B cell (primary cell): Measurements from ENCODE around the gene FER. TPM values are rescaled to one million over a fixed set of nuclear protein-coding genes. Genes with fewer than 3 reads are reported as not detected.

Source experiments
- ATAC-seq: fragments of 200-7000 bp; cut with Tn5 transposase; one replicate; pipeline ENCODE4 v1.10.0; 2021; ENCODE audit warnings: low read depth, mild to moderate bottlenecking, moderate number of reproducible peaks, moderate library complexity
- CTCF ChIA-PET: fragments of 350-600 bp; sonication (Branson Sonifier 250); formaldehyde crosslinking; loops from one replicate; lab custom pipeline; 2021; ENCODE audit warnings: antibody characterized with exemption, inconsistent platforms; lab: Charles Lee
- POLR2A ChIA-PET: fragments of 350-600 bp; sonication (Branson Sonifier 250); formaldehyde crosslinking; loops from one replicate; lab custom pipeline; 2021; ENCODE audit warnings: antibody characterized with exemption; lab: Charles Lee
- DNase-seq: peaks from one replicate; pipeline ENCODE4 v3.0.0; 2013
- H2AFZ ChIP-seq: 2 replicates; pipeline ENCODE4 v1.6.1; 2012; ENCODE audit warnings: mild to moderate bottlenecking, low read depth, low read length; ENCODE audit not compliant: insufficient read depth, poor library complexity, severe bottlenecking
- H3K27ac ChIP-seq, 2 donors: 1 replicate in 1 of 2; 2 replicates in 1 of 2; pipeline ENCODE4 v1.5.1; 2012 to 2013; ENCODE audit warnings: low read length in 2 of 2, mild to moderate bottlenecking in 2 of 2, moderate library complexity in 1 of 2
- H3K27me3 ChIP-seq, 4 experiments: fragments of 200-600 bp in 1 of 4; sonication (generic) in 1 of 4; replicated peaks in 1 of 4; 1 replicate in 2 of 4; 2 replicates in 2 of 4; pipeline versions ENCODE4 v1.6.1 to v1.7.0; 2013 to 2016; ENCODE audit warnings: low read length in 3 of 4, mild to moderate bottlenecking in 2 of 4, mixed read lengths in 1 of 4, moderate library complexity in 1 of 4; ENCODE audit not compliant: insufficient read depth in 4 of 4, control insufficient read depth in 3 of 4; ENCODE audit errors: control extremely low read depth in 1 of 4
- H3K36me3 ChIP-seq, 2 experiments: replicated peaks in 1 of 2; 1 replicate in 1 of 2; 2 replicates in 1 of 2; pipeline versions ENCODE4 v1.6.1 to v1.7.1; 2013; ENCODE audit warnings: low read length in 1 of 2; ENCODE audit not compliant: insufficient read depth in 2 of 2, control insufficient read depth in 1 of 2; ENCODE audit errors: control extremely low read depth in 1 of 2, extremely low read depth in 1 of 2
- H3K4me1 ChIP-seq, 2 donors: fragments of 200-600 bp in 1 of 2; sonication (generic) in 1 of 2; 1 replicate in 1 of 2; 2 replicates in 1 of 2; pipeline versions ENCODE4 v1.5.1 to v1.6.1; 2013 to 2017; ENCODE audit warnings: low read length in 2 of 2; ENCODE audit not compliant: control insufficient read depth in 2 of 2, insufficient read depth in 2 of 2
- H3K4me2 ChIP-seq: replicated peaks from 2 replicates; pipeline ENCODE3; 2012; ENCODE audit warnings: mild to moderate bottlenecking, low read depth, low read length; ENCODE audit not compliant: poor library complexity, severe bottlenecking
- H3K4me3 ChIP-seq, 5 experiments: fragments of 200-600 bp in 1 of 5; sonication (generic) in 1 of 5; 1 replicate in 3 of 5; 2 replicates in 2 of 5; pipeline versions ENCODE4 v1.5.1 to v1.7.0; 2011 to 2016; ENCODE audit warnings: low read length in 4 of 5, mild to moderate bottlenecking in 4 of 5, low read depth in 2 of 5, control low read depth in 1 of 5, moderate library complexity in 1 of 5; ENCODE audit not compliant: insufficient read depth in 1 of 5; ENCODE audit errors: control extremely low read depth in 1 of 5, extremely low read depth in 1 of 5
- H3K79me2 ChIP-seq: fragments of 200-600 bp; sonication (generic); one replicate; pipeline ENCODE4 v1.6.0; 2016; ENCODE audit warnings: low read length; ENCODE audit not compliant: control insufficient read depth, insufficient read depth
- H3K9ac ChIP-seq: fragments of 200-600 bp; sonication (generic); 2 replicates; pipeline ENCODE4 v1.6.1; 2017; ENCODE audit warnings: mild to moderate bottlenecking, low read length, moderate library complexity
- H3K9me3 ChIP-seq, 3 donors: one replicate each; pipeline versions ENCODE4 v1.6.1 to v1.7.1; 2013; ENCODE audit warnings: low read length in 2 of 3; ENCODE audit not compliant: control insufficient read depth in 2 of 3, insufficient read depth in 1 of 3; ENCODE audit errors: control extremely low read depth in 1 of 3
- H4K20me1 ChIP-seq: 2 replicates; pipeline ENCODE4 v1.6.0; 2012; ENCODE audit warnings: mild to moderate bottlenecking, low read length; ENCODE audit not compliant: insufficient read depth, control insufficient read depth, poor library complexity, severe bottlenecking
- H3K27ac Mint-ChIP-seq: one replicate; pipeline ENCODE4 v1.8.0; 2021; ENCODE audit warnings: mixed read lengths
- H3K27me3 Mint-ChIP-seq: one replicate; pipeline ENCODE4 v1.8.0; 2021; ENCODE audit warnings: mixed read lengths
- H3K4me1 Mint-ChIP-seq: one replicate; pipeline ENCODE4 v1.8.0; 2021; ENCODE audit warnings: mixed read lengths
- H3K4me3 Mint-ChIP-seq: one replicate; pipeline ENCODE4 v1.8.0; 2021; ENCODE audit warnings: mixed read lengths
- H3K9me3 Mint-ChIP-seq: one replicate; pipeline ENCODE4 v1.8.0; 2022; ENCODE audit warnings: mixed read lengths; ENCODE audit not compliant: insufficient read depth
- CTCF ChIP-seq: fragments of 200-600 bp; IDR thresholded peaks from one replicate; pipeline ENCODE4 v1.8.0; 2022; ENCODE audit warnings: antibody characterized with exemption, mild to moderate bottlenecking
- EZH2 ChIP-seq: IDR thresholded peaks from 2 replicates; pipeline ENCODE4 v1.6.1; 2012; ENCODE audit warnings: borderline replicate concordance, low read depth, mild to moderate bottlenecking, moderate library complexity, low read length; ENCODE audit not compliant: insufficient read depth, poor library complexity, severe bottlenecking
- WGBS: methylation state at CpG from one replicate; pipeline ENCODE4 v1.1.5; 2013; ENCODE audit warnings: missing lambda C conversion rate; ENCODE audit not compliant: insufficient coverage; 5-methylcytosine and 5-hydroxymethylcytosine counted together
- intact Hi-C: fragments of 100-400 bp; cut with micrococcal nuclease; formaldehyde crosslinking; loops from one replicate; pipeline ENCODE4 v1.10.0; 2022
- polyA plus RNA-seq: library from polyadenylated mRNA; depleted of rRNA; stranded (reverse); fragments of >200 nt; gene quantifications from 2 replicates; pipeline ENCODE4 v1.2.3, GENCODE V29; 2012
- total RNA-seq, 2 donors: library from RNA; stranded (reverse); fragments of 120-200 nt in 1 of 2; gene quantifications; 1 replicate in 1 of 2; 2 replicates in 1 of 2; pipeline versions ENCODE4 v1.2.3 to v1.2.4, GENCODE V29; 2013 to 2022

FER gene
- total and polyA plus RNA-seq, 2 donors (not counting 1 experiment from before 2014, with no cell fraction given), result 1.3 to 41.3 TPM

DNA sequence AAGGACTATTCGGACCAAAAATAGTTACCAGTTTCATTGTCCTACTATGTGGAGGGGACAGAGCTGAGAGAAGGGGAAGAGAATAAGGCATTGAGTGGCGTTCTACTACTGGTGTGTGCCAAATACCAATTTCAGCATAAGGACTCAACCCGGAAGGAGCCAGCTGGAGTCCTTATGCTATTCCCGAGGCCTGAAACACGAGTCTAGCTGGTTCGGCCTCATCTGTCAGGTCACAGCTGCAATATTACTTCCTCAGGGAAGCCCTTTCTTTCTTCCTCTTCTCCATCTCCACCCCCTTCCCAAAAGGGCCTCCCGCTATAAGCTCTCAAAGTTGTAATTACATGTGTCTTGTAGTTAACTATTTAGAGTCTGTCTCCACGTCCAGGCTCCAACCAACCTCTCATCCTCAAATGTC lies 20.5 kb upstream of the FER start:
- Histone ChIP-seq H4K20me1 (no peaks in the 10 kb centered on the region), H3K4me1 (peaks cover 32 to 33% of the 10 kb centered on the region in 2 donors), H3K79me2 (no peaks in the 10 kb centered on the region), H3K4me2 (peak overlapping the region; percentile 88), H3K36me3 (no peaks in the 10 kb centered on the region), H3K9ac (peak overlapping the region; percentile 88), H3K9me3 (no peaks in the 10 kb centered on the region), H3K4me3 (peak overlapping the region; percentile 71 to 98 (median 91)), H3K27ac (peak overlapping the region; percentile 96), H3K27me3 (no peaks in the 10 kb centered on the region), H2AFZ (peak overlapping the region; percentile 80)
- H3K9me3 Mint-ChIP-seq, result no peaks in the 10 kb centered on the region
- no peak for TF ChIP-seq CTCF
- peaks cover 44% of the 10 kb centered on the region for H3K4me1 Mint-ChIP-seq
- no peaks in the 10 kb centered on the region for H3K27me3 Mint-ChIP-seq
- DNase-seq (no peak), ATAC-seq (peak; percentile 1)
- intact Hi-C loops, result loop anchor here (1.0 to 5.0 kb wide), 5 partner anchors 46 to 970 kb away; partner anchors contain the start of gene FBXL17
- peak overlapping the region; percentile 87 for H3K4me3 Mint-ChIP-seq
- peak overlapping the region; percentile 94 for H3K27ac Mint-ChIP-seq
- WGBS, result 28% methylated on average over 5 of the region's 8 CpGs
- ChIA-PET POLR2A (interaction anchor here (2.3 to 3.8 kb wide), 2 partner anchors 21 to 683 kb away, joined by 14 to 26 read pairs; partner anchors contain the start of genes FER and PJA2), CTCF (interaction anchor here (0.5 to 3.6 kb wide), 6 partner anchors 10 to 683 kb away, joined by 3 to 16 read pairs (median 7); partner anchors contain the start of genes FER and PJA2)

GRCh38 chr5:108727651-108728565 lies 19.8 kb upstream of the FER start:
- Histone ChIP-seq H3K4me2 (peak overlapping the region; percentile 88), H3K36me3 (no peaks in the 10 kb centered on the region), H2AFZ (peak overlapping the region; percentile 80), H3K27ac (peak overlapping the region; percentile 96), H3K4me1 (peaks cover 32 to 33% of the 10 kb centered on the region in 2 donors), H3K4me3 (peak overlapping the region; percentile 71 to 98 (median 91)), H3K9me3 (no peaks in the 10 kb centered on the region), H3K27me3 (no peaks in the 10 kb centered on the region), H3K79me2 (no peaks in the 10 kb centered on the region), H4K20me1 (no peaks in the 10 kb centered on the region), H3K9ac (peak overlapping the region; percentile 88)
- Mint-ChIP-seq H3K9me3 (no peaks in the 10 kb centered on the region), H3K27me3 (no peaks in the 10 kb centered on the region), H3K4me1 (peaks cover 44% of the 10 kb centered on the region), H3K4me3 (peak overlapping the region; percentile 87), H3K27ac (peak overlapping the region; percentile 94)
- DNase-seq (peak; percentile 87), ATAC-seq (peak; percentile 86)
- TF ChIP-seq EZH2, result no peak
- TF ChIP-seq CTCF, result no peak
- ChIA-PET POLR2A (interaction anchor here (0.7 to 3.8 kb wide), 4 partner anchors 9 to 682 kb away, joined by 4 to 26 read pairs (median 9); partner anchors contain the start of genes FBXL17, FER and PJA2), CTCF (interaction anchor here (0.5 to 3.6 kb wide), 8 partner anchors 10 to 1018 kb away, joined by 3 to 16 read pairs (median 4); partner anchors contain the start of genes FER and PJA2)
- intact Hi-C loops, result loop anchor here (1.0 to 5.0 kb wide), 6 partner anchors 20 to 969 kb away; partner anchors contain the start of gene FBXL17
- under 1% methylated on average over 59 of the region's 61 CpGs for WGBS
